OCI-LY7 (cell line): ENCODE data around the gene NOTCH3.

ENCODE experiments used
- EZH2phosphoT487 ChIP-seq: fragments of 200-600 bp; sonication (generic); IDR thresholded peaks from 2 replicates; pipeline ENCODE4 v1.6.1; 2018; ENCODE audit warnings: low read depth, borderline replicate concordance, mild to moderate bottlenecking, mixed run types, antibody characterized with exemption, low read length, moderate library complexity, mixed read lengths
- TF ChIP-seq, protein P1 (sequence below): fragments of 200-600 bp; sonication (generic); conservative IDR thresholded peaks from 2 replicates; pipeline ENCODE4 v1.5.1; 2014; ENCODE audit warnings: mild to moderate bottlenecking, antibody characterized with exemption, low read length, moderate library complexity, mixed read lengths

- TF ChIP-seq, protein P1, sequence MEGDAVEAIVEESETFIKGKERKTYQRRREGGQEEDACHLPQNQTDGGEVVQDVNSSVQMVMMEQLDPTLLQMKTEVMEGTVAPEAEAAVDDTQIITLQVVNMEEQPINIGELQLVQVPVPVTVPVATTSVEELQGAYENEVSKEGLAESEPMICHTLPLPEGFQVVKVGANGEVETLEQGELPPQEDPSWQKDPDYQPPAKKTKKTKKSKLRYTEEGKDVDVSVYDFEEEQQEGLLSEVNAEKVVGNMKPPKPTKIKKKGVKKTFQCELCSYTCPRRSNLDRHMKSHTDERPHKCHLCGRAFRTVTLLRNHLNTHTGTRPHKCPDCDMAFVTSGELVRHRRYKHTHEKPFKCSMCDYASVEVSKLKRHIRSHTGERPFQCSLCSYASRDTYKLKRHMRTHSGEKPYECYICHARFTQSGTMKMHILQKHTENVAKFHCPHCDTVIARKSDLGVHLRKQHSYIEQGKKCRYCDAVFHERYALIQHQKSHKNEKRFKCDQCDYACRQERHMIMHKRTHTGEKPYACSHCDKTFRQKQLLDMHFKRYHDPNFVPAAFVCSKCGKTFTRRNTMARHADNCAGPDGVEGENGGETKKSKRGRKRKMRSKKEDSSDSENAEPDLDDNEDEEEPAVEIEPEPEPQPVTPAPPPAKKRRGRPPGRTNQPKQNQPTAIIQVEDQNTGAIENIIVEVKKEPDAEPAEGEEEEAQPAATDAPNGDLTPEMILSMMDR: no peak
- TF ChIP-seq EZH2phosphoT487: no peak
These were observed 83.9 kb downstream of the NOTCH3 start for GRCh38 chr19:15116856-15117255.
